Activated CD4-positive, alpha-beta T cell treated with anti-CD3 and anti-CD28 coated beads, Interleukin-2, amount 50 U/mL, for 4 hours (primary cell): ENCODE measurements around the gene APBB2.

Experiments
- DNase-seq, 2 experiments: peaks; one replicate each; pipeline ENCODE4 v3.0.0-alpha.2; 2020

Gene APBB2

DNA sequence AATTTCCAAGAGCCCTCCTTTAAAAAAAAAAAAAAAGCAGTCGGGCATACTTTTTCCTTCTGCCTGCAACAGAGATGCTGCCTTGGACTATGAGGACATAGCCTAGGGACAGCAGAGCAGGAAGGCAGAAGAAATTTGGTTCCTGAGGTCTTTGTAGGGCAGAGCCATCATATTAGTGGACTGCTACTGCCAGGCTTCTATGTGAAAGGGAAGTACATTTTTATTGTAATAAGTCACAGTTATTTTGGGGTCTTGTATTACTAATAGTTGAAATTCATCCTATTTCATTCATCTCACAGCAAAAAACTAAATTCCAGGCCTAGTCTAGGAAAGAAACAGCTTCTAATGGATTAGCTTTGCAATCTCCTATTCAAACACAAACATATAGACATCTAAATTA, 253.4 kb downstream of the APBB2 start:
- no peak for DNase-seq

DNA sequence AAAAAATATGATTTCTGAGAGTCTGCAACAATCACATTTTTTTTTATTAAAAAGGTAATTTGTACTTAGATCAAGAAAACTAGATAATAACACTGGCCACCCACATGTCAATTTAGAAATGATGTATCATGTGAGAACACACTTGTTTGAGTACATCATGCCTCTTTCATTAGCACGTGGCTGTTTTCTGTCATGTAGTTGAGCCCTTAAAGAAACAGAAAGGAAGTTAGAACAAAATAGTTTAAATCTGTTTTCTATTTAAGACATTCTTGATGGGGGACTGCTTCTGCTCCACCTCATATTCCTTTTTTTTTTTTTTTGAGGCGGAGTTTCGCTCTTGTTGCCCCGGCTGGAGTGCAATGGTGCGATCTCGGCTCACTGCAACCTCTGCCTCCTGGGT, 257.1 kb downstream of the APBB2 start:
- no peak for DNase-seq

DNA sequence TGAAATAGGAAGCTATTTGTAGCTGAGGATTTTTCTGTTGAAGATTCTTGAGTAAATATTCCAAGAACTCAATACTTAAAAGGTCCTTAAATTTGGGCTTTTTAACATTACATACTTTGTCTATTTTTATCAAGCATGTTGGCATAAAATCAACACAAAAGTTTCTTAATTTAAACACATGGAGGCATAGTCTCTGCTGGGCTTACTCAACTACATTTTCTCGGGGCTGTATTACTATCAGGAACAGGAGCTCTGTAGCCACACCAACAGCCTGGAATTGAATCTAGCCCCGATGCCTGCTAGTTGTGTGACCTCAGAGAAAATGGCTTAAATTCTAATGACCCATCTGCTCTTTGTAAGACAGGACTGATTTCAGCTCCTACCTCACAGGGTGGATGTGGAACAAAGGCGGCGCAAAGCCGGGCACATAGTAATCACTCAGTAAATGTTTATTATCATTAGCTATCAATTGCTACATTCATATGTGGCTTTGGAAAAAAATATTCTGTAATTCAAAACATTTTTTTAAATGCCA, 257.6 kb downstream of the APBB2 start:
- no peak for DNase-seq

- no peak for DNase-seq
These were observed 260.2 kb downstream of the APBB2 start for GRCh38 chr4:40954088-40954668.

- no peak for DNase-seq
These were observed 260.9 kb downstream of the APBB2 start for GRCh38 chr4:40953283-40954087.

GRCh38 chr4:40952672-40953071, 261.7 kb downstream of the APBB2 start:
- no peak for DNase-seq

DNA sequence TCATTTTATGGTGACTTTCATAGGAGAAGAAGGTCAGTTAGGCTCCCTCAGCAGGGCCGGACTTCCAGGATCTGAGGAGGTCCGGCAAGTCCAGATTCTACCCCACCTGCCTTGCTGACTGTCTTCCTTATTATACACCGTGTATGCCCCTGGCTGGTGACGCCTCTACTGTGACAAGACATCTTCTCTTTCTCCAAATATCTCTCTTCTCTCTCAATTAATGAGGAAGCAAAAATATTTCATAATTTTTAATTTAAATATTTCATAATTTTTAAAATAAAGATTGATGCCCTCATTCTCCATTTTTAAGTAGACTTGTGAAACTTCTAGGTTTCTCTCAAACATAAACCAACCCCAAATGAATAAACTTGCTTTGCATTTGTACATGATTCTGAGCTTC, 262.1 kb downstream of the APBB2 start:
- no peak for DNase-seq

GRCh38 chr4:40951026-40951425, 263.3 kb downstream of the APBB2 start:
- no peak for DNase-seq

- DNase-seq, result no peak
These were observed 264.8 kb downstream of the APBB2 start for GRCh38 chr4:40949358-40950100.

GRCh38 chr4:40948014-40948413, 266.3 kb downstream of the APBB2 start:
- DNase-seq, result no peak

GRCh38 chr4:40946652-40947051, 267.7 kb downstream of the APBB2 start:
- no peak for DNase-seq

GRCh38 chr4:40940756-40941155, 273.6 kb downstream of the APBB2 start:
- DNase-seq, result no peak

- no peak for DNase-seq
These were observed 274.0 kb downstream of the APBB2 start for GRCh38 chr4:40940317-40940741.

DNA sequence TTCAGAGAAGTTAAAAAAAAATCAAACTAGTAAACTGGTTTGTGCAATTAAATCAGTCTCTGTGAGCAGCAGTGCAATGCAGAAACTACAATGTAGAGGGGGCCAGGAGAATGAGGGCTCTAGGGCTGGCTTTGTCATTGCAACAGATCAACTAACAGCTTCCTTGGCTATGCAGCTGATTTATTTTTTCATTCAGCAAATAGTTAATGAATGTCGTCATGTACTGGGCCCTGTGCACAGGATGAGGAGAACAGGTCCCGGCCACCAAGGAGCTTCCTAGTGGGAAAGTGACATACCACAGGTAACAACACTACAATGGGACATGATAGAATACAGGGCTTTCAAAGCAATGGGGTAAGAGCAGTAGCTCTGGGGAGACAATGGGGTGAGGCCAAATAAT, 274.5 kb downstream of the APBB2 start:
- DNase-seq, result no peak

DNA sequence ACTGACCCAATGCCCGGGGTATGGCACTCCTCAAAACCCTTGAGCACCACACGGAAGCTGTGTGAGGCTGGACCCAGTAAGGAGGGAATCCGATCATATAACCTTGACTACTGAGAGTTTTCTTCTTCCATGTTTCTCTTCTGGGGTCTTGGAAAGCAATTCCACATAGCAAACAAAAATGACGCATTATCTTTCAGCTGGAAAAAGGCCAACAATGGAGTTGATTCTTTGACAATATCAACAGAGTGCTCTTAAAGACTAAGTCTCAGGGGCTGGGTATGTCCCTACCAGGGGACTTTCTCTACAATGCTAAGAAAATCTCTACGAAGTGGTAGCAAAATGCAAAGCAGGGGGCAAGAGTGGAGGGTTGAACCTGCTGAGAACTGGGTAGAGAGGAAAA, 276.0 kb downstream of the APBB2 start:
- DNase-seq, result no peak

DNA sequence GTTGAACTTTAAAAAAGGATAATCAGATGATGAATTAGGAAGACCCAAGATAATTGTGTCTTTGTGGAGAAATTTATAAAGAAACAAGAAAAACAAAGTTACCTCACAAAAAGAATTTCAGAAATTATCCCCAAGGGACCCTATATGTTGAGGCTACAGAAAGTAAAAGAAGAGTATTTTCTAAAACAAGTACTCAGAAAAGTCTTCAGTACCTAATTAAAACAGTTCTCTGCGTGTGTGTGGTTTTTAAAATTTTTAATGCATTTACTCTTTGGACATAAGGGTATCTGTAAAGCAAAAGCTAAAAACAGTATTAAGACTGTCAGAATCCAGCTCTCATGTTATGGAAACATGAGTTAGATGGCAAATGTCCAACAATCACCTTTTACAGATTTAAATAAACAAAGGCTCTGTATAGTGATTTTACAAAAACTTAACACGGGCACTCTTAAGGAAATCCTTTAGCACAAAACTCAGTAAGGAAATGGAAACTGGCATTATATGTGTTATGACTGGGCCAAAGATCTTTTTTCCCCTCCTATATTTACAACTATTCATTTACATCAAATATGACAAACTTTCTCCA, 277.1 kb downstream of the APBB2 start:
- no peak for DNase-seq

DNA sequence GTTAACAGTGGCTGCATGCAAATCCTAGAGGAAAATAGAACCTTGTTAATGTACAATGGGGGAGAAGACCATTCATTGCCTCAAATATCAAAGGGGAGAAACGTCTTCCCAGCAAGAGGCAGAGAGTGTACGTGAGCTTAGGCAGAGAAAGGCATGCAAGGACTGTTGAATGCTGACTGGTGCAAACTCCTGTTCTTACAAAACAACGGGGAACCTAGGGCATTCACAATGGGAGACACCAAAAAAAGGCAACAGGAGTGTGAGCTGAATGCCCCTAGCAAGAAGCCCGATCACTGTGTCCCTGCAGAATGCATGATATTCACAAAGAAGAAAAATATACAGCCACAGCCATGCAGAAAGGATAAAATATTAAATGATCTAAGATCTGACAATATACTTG, 279.7 kb downstream of the APBB2 start:
- DNase-seq, result no peak

GRCh38 chr4:40933272-40934053, 280.9 kb downstream of the APBB2 start:
- no peak for DNase-seq

DNA sequence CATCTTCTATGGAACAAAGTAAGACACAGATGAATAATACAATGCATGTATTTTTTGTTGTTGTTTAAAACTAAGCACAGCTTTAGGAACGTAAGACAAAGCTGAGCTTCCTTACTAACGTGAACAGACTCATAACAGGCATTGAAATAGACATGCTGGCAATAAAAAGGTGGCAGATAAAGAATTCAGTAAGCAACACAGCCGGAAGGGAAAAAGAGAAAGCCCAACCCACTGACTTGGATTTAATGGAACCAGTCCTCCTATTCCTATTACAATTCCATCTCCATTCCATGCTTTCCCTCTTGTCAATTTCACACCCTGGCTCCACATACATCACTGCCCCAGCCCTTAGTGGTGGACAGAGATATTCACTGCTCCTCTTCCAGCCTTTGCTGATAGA, 282.5 kb downstream of the APBB2 start:
- DNase-seq, result no peak

DNA sequence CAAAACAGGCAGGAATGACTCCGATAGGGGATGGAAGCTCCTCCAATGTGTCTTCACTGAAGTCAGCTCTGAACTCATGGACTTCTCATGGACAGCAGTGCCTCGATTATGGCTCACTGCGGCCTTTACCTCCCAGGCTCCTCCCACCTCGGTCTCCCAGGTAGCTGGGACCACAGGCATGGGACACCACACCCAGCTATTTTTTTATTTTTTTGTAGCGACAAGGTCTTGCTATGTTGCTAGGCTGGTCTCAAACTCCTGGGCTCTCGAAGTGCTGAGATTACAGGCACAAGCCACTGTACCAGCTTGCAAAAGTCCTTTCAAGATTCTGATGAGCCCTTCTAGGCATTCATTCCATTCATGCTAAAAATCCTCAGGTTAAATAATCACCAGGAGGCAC, 283.1 kb downstream of the APBB2 start:
- DNase-seq, result no peak

DNA sequence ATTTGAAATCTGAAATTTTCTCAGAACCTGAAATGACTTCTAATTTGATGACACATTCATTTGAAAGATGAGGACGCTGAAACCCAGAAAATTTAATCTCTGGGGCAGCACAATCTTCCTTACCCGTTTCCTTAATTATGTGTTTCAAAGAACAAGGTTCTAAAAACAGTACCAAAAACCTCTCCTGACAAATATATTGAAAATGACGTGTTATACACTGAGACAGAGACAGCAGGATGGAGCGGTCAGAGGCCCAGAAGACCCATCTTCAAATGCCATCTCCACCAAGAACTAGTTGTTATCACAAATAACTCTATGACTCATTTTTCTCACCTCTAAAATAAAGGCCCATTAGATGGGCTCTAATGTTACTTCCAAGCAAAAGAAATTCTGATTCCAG, 287.3 kb downstream of the APBB2 start:
- DNase-seq, result no peak

- no peak for DNase-seq
These were observed 289.6 kb downstream of the APBB2 start for GRCh38 chr4:40924793-40925117.
